Fibroblast of lung (primary cell): ENCODE measurements around the gene LRIT1. TPM values are rescaled to one million over a fixed set of nuclear protein-coding genes. Genes with fewer than 3 reads are reported as not detected.

ENCODE experiments used
- DNase-seq, 2 donors: peaks; one replicate each; pipeline versions ENCODE4 v3.0.0 to v3.0.0-alpha.2; 2010; ENCODE audit warnings: low read depth in 2 of 2
- H2AFZ ChIP-seq: 2 replicates; pipeline ENCODE4 v1.5.1; 2012; ENCODE audit warnings: low read length, control low read depth, inconsistent platforms
- H3K27ac ChIP-seq: 2 replicates; pipeline ENCODE4 v1.5.1; 2011; ENCODE audit warnings: low read length, control low read depth; ENCODE audit not compliant: insufficient read depth
- H3K27me3 ChIP-seq: 2 replicates; pipeline ENCODE4 v1.5.1; 2011; ENCODE audit warnings: mild to moderate bottlenecking, low read length; ENCODE audit not compliant: control insufficient read depth, insufficient read depth
- H3K36me3 ChIP-seq: 2 replicates; pipeline ENCODE4 v1.5.1; 2011; ENCODE audit warnings: low read length; ENCODE audit not compliant: control insufficient read depth, insufficient read depth
- H3K4me1 ChIP-seq: 2 replicates; pipeline ENCODE4 v1.5.1; 2011; ENCODE audit warnings: low read length; ENCODE audit not compliant: control insufficient read depth, insufficient read depth; ENCODE audit errors: extremely low read depth
- H3K4me2 ChIP-seq: 2 replicates; pipeline ENCODE4 v1.5.1; 2011; ENCODE audit warnings: low read length, control low read depth; ENCODE audit not compliant: insufficient read depth; ENCODE audit errors: extremely low read depth
- H3K4me3 ChIP-seq, 4 experiments: fragments of 200-600 bp in 1 of 4; sonication (generic) in 1 of 4; replicated peaks in 1 of 4; 2 replicates each; pipeline ENCODE4 v1.5.1; 2011 to 2016; ENCODE audit warnings: low read length in 4 of 4, low read depth in 3 of 4, mild to moderate bottlenecking in 3 of 4, control low read depth in 2 of 4, inconsistent platforms in 1 of 4, mixed read lengths in 1 of 4; ENCODE audit not compliant: insufficient read depth in 1 of 4; ENCODE audit errors: control extremely low read depth in 1 of 4
- H3K79me2 ChIP-seq: 2 replicates; pipeline ENCODE4 v1.5.1; 2012; ENCODE audit warnings: mild to moderate bottlenecking, low read length, inconsistent platforms; ENCODE audit not compliant: control insufficient read depth, insufficient read depth
- H3K9ac ChIP-seq: 2 replicates; pipeline ENCODE4 v1.5.1; 2011; ENCODE audit warnings: mild to moderate bottlenecking, low read length, control low read depth; ENCODE audit not compliant: insufficient read depth
- H3K9me3 ChIP-seq: 2 replicates; pipeline ENCODE4 v1.5.1; 2012; ENCODE audit warnings: low read depth, low read length; ENCODE audit not compliant: control insufficient read depth, insufficient read depth
- H4K20me1 ChIP-seq: 2 replicates; pipeline ENCODE4 v1.5.1; 2011; ENCODE audit warnings: low read length; ENCODE audit not compliant: control insufficient read depth, insufficient read depth; ENCODE audit errors: extremely low read depth
- EZH2 ChIP-seq: IDR thresholded peaks from 2 replicates; pipeline ENCODE4 v1.5.1; 2012; ENCODE audit warnings: low read length, control low read depth, mild to moderate bottlenecking; ENCODE audit errors: missing control alignments
- polyA plus RNA-seq, 2 donors: library from polyadenylated mRNA; depleted of rRNA in 1 of 2; stranded (reverse) in 1 of 2; unstranded in 1 of 2; fragments of >200 nt; gene quantifications; 2 replicates each; pipeline ENCODE4 v1.2.1, GENCODE V29; 2011 to 2012; ENCODE audit warnings: missing spikeins in 1 of 2
- total RNA-seq: library from RNA; depleted of rRNA; stranded (reverse); fragments of >200 nt; gene quantifications from 2 replicates; pipeline ENCODE4 v1.2.1, GENCODE V29; 2014
- TF ChIP-seq, protein P1 (sequence below), 2 donors: IDR thresholded peaks in 1 of 2; conservative IDR thresholded peaks in 1 of 2; 1 replicate in 1 of 2; 2 replicates in 1 of 2; pipeline ENCODE4 v1.5.1; 2011 to 2012; ENCODE audit warnings: low read length in 2 of 2, control low read depth in 1 of 2, inconsistent platforms in 1 of 2, low read depth in 1 of 2, mild to moderate bottlenecking in 1 of 2

LRIT1 gene
- total and polyA plus RNA-seq, 2 donors (not counting 1 experiment from before 2014, with no cell fraction given) = not detected

DNA sequence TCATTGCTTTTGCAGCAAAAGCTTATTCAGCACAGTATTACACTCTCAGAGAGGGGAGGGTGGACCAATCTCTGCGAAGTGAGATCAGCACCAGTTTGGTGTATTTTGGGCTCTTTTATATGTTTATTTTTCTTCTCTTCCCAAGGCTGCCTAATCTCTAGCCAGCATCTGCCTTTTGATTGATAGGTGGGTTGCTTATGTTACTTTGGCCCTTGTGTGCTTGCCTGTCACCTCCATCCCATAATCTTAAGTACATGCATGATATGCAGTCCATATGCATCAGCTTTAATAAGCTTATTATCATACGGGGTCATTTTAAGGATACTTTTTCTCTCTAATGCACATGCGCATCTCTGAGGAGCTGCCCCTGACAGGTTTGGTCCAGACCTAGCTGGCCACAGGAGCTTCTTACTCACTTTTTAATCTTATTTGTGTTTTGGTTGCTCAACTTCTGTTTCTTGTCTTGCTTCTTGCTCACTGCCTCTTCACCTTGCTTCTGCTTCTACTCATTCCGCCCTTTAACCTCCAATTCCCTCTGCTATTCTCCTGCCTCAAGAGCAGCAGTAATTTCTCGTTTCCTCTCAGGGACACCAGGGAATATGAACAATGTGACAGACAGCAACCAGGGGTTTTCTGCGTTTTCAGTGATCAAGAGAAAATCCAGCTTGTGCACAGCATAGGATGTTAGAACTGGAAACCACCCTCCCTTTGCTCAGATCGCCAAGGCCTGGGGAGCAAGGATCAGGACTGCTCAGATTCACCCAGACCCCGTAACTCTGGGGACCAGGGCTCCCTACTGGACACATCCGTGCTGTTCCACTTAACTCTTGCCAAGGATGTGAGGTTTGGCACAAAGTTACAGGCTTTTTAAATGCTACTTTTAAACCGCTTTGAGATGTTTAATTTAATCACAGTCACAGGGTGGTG, 13.5 kb upstream of the LRIT1 start:
- H3K79me2 ChIP-seq = no peaks in the 10 kb centered on the region
- no peak overlapping the region for H3K4me2 ChIP-seq
- H2AFZ ChIP-seq = no peak overlapping the region
- no peak for DNase-seq
- no peak overlapping the region for H3K27ac ChIP-seq
- no peaks in the 10 kb centered on the region for H3K4me1 ChIP-seq
- H3K9me3 ChIP-seq = no peaks in the 10 kb centered on the region
- no peaks in the 10 kb centered on the region for H3K36me3 ChIP-seq
- H3K27me3 ChIP-seq = no peaks in the 10 kb centered on the region
- no peak overlapping the region for H3K4me3 ChIP-seq
- no peak for TF ChIP-seq EZH2
- no peak overlapping the region for H3K9ac ChIP-seq
- no peaks in the 10 kb centered on the region for H4K20me1 ChIP-seq

DNA sequence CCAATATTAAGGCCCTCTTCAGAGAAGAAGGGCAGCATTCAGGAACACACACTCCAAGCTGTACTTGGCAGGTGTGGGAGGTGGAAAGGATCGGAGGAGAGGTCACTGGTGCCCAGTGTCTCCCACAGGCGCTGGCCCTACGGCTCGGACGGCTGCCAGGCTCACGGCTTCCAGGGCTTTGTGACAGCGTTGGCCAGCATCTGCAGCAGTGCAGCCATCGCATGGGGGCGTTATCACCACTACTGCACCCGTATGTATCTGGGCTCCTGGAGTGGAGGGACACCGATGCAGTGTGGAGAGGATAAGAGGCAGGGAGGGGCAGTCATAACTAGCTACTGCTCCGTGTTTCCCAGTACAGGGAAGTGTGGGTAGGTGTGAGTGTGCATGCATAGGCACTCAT, 7.4 kb upstream of the LRIT1 start:
- Histone ChIP-seq H3K9ac (no peak overlapping the region), H3K4me3 (no peak overlapping the region), H4K20me1 (no peaks in the 10 kb centered on the region), H3K27me3 (no peaks in the 10 kb centered on the region), H3K27ac (no peak overlapping the region), H2AFZ (no peak overlapping the region), H3K36me3 (no peaks in the 10 kb centered on the region), H3K4me1 (no peaks in the 10 kb centered on the region), H3K4me2 (no peak overlapping the region), H3K9me3 (no peaks in the 10 kb centered on the region), H3K79me2 (no peaks in the 10 kb centered on the region)
- no peak for DNase-seq
- TF ChIP-seq, protein P1, sequence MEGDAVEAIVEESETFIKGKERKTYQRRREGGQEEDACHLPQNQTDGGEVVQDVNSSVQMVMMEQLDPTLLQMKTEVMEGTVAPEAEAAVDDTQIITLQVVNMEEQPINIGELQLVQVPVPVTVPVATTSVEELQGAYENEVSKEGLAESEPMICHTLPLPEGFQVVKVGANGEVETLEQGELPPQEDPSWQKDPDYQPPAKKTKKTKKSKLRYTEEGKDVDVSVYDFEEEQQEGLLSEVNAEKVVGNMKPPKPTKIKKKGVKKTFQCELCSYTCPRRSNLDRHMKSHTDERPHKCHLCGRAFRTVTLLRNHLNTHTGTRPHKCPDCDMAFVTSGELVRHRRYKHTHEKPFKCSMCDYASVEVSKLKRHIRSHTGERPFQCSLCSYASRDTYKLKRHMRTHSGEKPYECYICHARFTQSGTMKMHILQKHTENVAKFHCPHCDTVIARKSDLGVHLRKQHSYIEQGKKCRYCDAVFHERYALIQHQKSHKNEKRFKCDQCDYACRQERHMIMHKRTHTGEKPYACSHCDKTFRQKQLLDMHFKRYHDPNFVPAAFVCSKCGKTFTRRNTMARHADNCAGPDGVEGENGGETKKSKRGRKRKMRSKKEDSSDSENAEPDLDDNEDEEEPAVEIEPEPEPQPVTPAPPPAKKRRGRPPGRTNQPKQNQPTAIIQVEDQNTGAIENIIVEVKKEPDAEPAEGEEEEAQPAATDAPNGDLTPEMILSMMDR (conservative IDR thresholded peaks at IDR 0.05 in 1 of 2, IDR thresholded peaks at IDR 0.05 in 1 of 2; ENCODE audit: low read depth in 1 of 2, low read length in 2 of 2) = no peak
- no peak for TF ChIP-seq EZH2

DNA sequence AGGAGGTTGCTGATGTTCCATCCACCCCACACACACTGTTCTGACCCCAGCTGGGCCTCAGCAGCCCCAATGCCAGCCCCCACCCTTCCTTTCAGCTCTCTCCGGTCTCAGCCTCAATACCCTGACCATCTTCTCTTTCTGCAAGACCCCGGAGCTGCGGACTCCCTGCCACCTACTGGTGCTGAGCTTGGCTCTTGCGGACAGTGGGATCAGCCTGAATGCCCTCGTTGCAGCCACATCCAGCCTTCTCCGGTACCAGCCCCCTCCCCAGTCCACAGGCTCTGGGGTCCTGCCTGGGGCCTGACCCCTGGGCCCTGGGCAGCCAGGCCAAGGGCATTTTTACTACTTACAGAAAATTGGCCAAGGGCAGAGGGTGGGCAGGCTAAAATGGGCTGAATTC, 6.2 kb upstream of the LRIT1 start:
- TF ChIP-seq, protein P1 (conservative IDR thresholded peaks at IDR 0.05 in 1 of 2, IDR thresholded peaks at IDR 0.05 in 1 of 2; ENCODE audit: low read depth in 1 of 2, low read length in 2 of 2) = no peak
- TF ChIP-seq EZH2 = no peak
- no peaks in the 10 kb centered on the region for H3K36me3 ChIP-seq
- no peaks in the 10 kb centered on the region for H3K4me1 ChIP-seq
- H3K9me3 ChIP-seq = no peaks in the 10 kb centered on the region
- no peaks in the 10 kb centered on the region for H4K20me1 ChIP-seq
- no peak overlapping the region for H3K9ac ChIP-seq
- H3K27me3 ChIP-seq = no peaks in the 10 kb centered on the region
- no peak overlapping the region for H3K4me3 ChIP-seq
- H3K27ac ChIP-seq = no peak overlapping the region
- H3K79me2 ChIP-seq = no peaks in the 10 kb centered on the region
- no peak for DNase-seq
- no peak overlapping the region for H2AFZ ChIP-seq
- no peak overlapping the region for H3K4me2 ChIP-seq
